Measurements from ENCODE around the gene BCO1.

Gene BCO1, protein sequence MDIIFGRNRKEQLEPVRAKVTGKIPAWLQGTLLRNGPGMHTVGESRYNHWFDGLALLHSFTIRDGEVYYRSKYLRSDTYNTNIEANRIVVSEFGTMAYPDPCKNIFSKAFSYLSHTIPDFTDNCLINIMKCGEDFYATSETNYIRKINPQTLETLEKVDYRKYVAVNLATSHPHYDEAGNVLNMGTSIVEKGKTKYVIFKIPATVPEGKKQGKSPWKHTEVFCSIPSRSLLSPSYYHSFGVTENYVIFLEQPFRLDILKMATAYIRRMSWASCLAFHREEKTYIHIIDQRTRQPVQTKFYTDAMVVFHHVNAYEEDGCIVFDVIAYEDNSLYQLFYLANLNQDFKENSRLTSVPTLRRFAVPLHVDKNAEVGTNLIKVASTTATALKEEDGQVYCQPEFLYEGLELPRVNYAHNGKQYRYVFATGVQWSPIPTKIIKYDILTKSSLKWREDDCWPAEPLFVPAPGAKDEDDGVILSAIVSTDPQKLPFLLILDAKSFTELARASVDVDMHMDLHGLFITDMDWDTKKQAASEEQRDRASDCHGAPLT

DNA sequence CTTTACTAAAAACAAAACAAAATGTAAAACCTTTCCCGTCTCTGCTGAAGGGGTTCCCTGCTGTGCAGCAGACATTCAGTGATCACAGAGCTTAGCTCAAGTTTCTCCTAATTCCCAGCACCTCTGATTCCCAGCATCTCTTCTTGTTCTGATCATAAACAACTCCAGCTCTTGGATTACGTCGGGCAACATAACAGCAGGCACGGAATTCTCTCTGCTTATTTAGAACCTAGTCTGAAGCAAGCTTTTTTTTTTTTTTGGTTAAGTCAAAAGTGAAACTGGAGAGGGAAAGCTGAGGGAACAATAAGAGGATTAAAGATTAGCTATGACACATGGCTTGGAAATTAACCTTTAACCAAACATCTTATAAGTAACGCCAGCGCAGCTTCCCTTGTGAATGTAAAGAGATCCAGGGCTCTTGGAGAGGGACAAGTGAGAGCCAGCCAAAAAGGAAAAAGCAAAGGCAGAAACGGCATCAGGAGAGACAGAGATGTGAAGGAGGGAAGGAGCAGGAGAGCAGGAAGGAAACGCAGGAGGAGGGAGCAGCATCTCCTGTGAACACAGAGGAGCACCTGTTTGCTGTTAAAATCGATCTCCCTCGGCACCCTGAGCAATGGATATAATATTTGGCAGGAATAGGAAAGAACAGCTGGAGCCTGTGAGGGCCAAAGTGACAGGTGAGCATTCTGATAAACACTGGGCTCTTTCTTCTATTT is at the start of gene BCO1:
TSS of gene BCO1 (plus strand) at position 394 of the 716 bp plus-strand sequence. CDS start at position 614, 220 bp downstream.
- Histone ChIP-seq H3K36me3 (ENCODE audit: control insufficient read depth, insufficient read depth, low read length) (no peaks in the 10 kb centered on the region), H3K27ac (ENCODE audit: low read length) (no peak within 1 kb of the TSS), H3K4me1 (ENCODE audit: control insufficient read depth, insufficient read depth, low read length) (peaks cover 5% of the 10 kb centered on the region), H3K4me3 (ENCODE audit: low read length) (no peak within 1 kb of the TSS), H3K9me3 (ENCODE audit: control insufficient read depth, insufficient read depth, low read length) (no peaks in the 10 kb centered on the region), H3K27me3 (ENCODE audit: control insufficient read depth, insufficient read depth, low read length) (no peaks in the 10 kb centered on the region)
- WGBS (ENCODE audit: insufficient coverage, insufficient read length): no CpG with 5 or more reads among the region's 10 CpGs
- no peak for DNase-seq (ENCODE audit: low read depth, low spot score)

DNA sequence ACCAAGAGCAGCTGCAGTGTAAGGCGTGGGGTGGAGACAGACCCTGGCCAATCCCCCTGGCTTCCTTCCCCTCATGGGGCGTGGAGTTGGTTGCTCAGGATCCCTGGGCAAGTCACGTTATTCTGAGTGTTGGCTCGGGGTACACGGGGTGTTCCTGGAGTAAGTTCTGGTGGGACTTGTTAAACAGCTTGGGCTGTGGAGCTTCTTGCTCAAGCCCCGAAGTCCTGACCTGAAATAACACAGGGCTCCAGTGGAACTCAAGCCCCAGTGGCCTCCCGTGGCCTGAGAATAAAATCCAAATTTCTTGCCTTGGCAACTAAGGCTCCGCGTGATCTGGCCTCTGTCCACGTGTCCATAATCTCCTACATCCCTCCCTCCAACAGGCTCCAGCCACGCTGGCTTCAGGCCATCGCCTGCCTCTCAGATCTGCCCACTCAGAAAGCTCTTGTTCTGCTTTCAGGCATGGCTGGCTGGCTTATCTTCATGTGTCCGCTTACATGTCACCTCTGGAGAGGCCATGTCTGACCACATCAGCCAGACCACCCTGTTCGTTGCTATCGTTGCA is 49.3 kb upstream of the BCO1 start:
- no peak overlapping the region for H3K27ac ChIP-seq (ENCODE audit: low read length)
- H3K4me1 ChIP-seq (ENCODE audit: control insufficient read depth, insufficient read depth, low read length): no peaks in the 10 kb centered on the region; the same call in 1 of the 2 replicates
- DNase-seq (ENCODE audit: low read depth, low spot score): no peak
- WGBS (ENCODE audit: insufficient coverage, insufficient read length): no CpG with 5 or more reads among the region's 15 CpGs
- H3K27me3 ChIP-seq (ENCODE audit: control insufficient read depth, insufficient read depth, low read length): no peaks in the 10 kb centered on the region
- no peak overlapping the region for H3K4me3 ChIP-seq (ENCODE audit: low read length)
- no peaks in the 10 kb centered on the region for H3K9me3 ChIP-seq (ENCODE audit: control insufficient read depth, insufficient read depth, low read length)
- no peaks in the 10 kb centered on the region for H3K36me3 ChIP-seq (ENCODE audit: control insufficient read depth, insufficient read depth, low read length)

DNA sequence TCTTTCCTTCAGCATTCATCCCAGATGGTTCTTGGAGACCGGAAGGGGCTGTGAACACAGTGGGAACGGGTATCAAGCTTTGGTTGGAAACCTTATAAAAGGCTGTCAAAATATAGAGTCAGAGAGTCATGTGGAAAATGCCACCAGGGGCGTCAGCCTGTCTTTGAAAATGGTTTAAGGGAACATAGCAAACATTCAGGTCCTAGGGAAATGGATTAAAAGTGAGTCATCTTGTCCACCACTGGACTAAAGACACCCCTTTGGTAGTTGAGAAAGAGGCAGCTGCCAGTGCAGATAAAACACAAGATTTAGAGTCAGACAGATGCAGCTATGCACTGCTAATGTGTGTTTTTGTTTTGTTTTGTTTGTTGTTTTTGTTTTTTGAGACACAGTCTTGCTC is 47.8 kb upstream of the BCO1 start:
- WGBS (ENCODE audit: insufficient coverage, insufficient read length): no CpG with 5 or more reads among the region's 3 CpGs

DNA sequence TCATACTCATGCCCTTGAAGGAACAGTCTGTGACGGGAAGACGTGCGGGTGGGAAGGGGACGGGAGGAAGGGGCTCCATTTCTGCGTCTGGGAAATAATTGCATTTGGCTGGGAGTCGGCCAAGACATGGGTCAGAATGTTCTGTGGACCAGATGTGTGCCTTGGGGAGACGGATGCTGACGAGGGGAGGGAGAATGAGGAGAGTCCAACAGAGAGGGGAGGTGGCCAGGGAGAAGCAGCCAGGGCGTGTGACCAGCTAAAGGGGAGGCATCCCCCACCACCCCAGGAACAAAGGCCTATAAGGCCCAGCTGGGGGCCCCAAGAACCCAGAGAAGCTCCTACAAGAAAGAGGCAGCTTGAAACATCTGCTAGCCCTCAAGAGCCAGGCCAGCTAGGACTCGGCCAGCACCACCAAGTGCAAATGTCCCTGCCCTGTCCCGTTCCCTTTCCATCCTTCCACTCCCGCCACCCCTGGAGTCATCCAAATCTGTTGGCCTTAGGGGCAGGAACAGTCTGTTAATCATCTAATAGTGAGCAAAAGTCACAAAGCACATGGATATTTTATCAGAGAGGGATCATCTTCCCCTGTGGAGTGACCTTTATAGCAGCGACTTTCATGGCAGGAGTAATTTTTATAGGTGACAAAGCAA is 42.5 kb upstream of the BCO1 start:
- Histone ChIP-seq H3K4me1 (ENCODE audit: control insufficient read depth, insufficient read depth, low read length) (no peaks in the 10 kb centered on the region), H3K27me3 (ENCODE audit: control insufficient read depth, insufficient read depth, low read length) (no peaks in the 10 kb centered on the region), H3K9me3 (ENCODE audit: control insufficient read depth, insufficient read depth, low read length) (no peaks in the 10 kb centered on the region), H3K4me3 (ENCODE audit: low read length) (no peak overlapping the region), H3K36me3 (ENCODE audit: control insufficient read depth, insufficient read depth, low read length) (no peaks in the 10 kb centered on the region), H3K27ac (ENCODE audit: low read length) (no peak overlapping the region)
- no peak for DNase-seq (ENCODE audit: low read depth, low spot score)
- WGBS (ENCODE audit: insufficient coverage, insufficient read length): no CpG with 5 or more reads among the region's 13 CpGs

More for the DNA sequence above, 47.8 kb upstream of the BCO1 start:
- no peaks in the 10 kb centered on the region for H3K4me1 ChIP-seq (ENCODE audit: control insufficient read depth, insufficient read depth, low read length)
- H3K27me3 ChIP-seq (ENCODE audit: control insufficient read depth, insufficient read depth, low read length): no peaks in the 10 kb centered on the region
- no peak overlapping the region for H3K27ac ChIP-seq (ENCODE audit: low read length)
- no peaks in the 10 kb centered on the region for H3K36me3 ChIP-seq (ENCODE audit: control insufficient read depth, insufficient read depth, low read length)
- no peak for DNase-seq (ENCODE audit: low read depth, low spot score)
- no peaks in the 10 kb centered on the region for H3K9me3 ChIP-seq (ENCODE audit: control insufficient read depth, insufficient read depth, low read length)
- H3K4me3 ChIP-seq (ENCODE audit: low read length): no peak overlapping the region

DNA sequence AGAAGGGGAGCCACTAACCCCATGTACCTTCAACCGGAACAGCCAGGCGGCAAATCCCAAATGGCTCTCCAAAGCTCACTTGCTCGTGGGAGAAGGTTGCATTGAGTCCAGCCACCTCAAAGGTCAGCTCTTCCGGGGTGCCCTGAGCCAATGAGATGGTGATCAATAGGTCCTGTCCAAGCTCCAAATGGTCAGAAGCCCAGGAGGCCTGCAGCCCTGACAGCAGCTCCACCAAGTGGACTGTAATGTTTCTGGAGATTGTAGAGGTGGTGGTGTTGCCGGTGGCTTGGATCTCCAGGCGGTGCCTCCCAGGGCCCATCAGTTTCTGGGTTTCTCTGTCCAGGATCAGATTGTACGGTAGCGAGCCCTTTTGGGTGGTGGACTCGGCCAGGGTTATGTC is 39.9 kb upstream of the BCO1 start:
- Histone ChIP-seq H3K27me3 (ENCODE audit: control insufficient read depth, insufficient read depth, low read length) (no peaks in the 10 kb centered on the region), H3K36me3 (ENCODE audit: control insufficient read depth, insufficient read depth, low read length) (no peaks in the 10 kb centered on the region), H3K27ac (ENCODE audit: low read length) (no peak overlapping the region), H3K9me3 (ENCODE audit: control insufficient read depth, insufficient read depth, low read length) (no peaks in the 10 kb centered on the region), H3K4me3 (ENCODE audit: low read length) (no peak overlapping the region), H3K4me1 (ENCODE audit: control insufficient read depth, insufficient read depth, low read length) (no peaks in the 10 kb centered on the region)
- no CpG with 5 or more reads among the region's 9 CpGs for WGBS (ENCODE audit: insufficient coverage, insufficient read length)
- DNase-seq (ENCODE audit: low read depth, low spot score): no peak

DNA sequence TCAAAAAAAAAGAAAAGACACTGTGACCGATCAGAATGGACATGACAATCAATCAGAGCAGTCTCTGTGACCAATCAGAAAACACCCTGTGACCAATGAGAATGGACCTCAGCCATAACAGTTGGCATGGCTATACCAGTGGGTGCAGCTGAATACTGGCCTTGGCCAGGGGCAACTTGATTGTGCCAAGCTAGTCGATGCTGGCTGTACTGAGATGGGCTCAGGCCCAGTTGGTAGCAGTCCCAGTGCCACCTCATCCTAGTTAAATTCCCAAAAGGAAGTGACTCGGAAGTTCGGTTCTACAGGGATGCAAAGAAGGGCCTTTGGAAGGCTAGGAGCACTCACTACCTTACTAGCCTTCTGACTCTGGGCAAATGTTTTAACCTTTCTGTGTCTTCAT is 37.2 kb upstream of the BCO1 start:
- H3K27ac ChIP-seq (ENCODE audit: low read length): no peak overlapping the region
- no CpG with 5 or more reads among the region's 4 CpGs for WGBS (ENCODE audit: insufficient coverage, insufficient read length)
- H3K36me3 ChIP-seq (ENCODE audit: control insufficient read depth, insufficient read depth, low read length): no peaks in the 10 kb centered on the region
- H3K4me3 ChIP-seq (ENCODE audit: low read length): no peak overlapping the region
- DNase-seq (ENCODE audit: low read depth, low spot score): no peak
- no peaks in the 10 kb centered on the region for H3K9me3 ChIP-seq (ENCODE audit: control insufficient read depth, insufficient read depth, low read length)
- H3K4me1 ChIP-seq (ENCODE audit: control insufficient read depth, insufficient read depth, low read length): no peaks in the 10 kb centered on the region
- no peaks in the 10 kb centered on the region for H3K27me3 ChIP-seq (ENCODE audit: control insufficient read depth, insufficient read depth, low read length)

DNA sequence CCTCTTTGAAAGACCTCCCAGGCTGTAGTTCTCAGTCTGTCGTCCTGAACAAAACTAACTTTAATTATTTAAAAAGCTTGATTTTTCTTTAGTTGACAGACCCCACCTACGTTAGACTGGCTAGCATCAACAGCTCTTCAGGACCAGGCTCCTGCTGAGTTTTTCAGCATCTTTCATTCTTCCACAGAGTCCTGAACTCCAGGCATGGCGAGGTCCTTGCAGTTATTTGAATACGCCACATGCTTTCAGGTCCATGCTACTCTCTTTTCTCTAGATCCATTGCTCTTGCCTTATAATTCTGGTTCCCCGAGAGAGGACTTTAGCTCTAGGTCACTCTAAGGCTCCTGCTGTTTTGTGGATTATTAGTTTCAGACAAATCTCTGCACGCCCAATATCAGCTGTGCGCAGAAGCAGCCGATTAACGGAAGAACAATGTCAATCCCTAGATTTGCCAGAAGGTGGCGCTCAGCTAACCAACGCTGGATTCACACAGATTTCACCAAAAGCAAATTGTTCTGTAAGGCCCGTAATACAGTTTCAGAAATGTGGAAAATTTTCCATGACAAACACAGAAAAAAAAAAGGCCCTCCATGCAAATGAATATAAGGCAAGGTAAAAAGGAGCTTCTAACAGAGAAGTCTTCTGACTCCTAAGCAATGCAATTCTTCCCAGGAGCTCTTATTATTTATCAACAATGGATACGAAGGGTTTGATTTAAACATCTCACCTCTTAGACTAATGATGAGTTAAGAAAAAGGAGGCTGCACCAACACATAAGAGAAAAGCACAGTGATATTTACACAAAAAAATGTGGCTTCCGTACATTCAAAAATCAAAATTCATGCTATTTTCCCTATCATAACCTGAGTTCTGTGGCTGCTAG is 33.5 kb upstream of the BCO1 start:
- Histone ChIP-seq H3K27me3 (ENCODE audit: control insufficient read depth, insufficient read depth, low read length) (no peaks in the 10 kb centered on the region), H3K9me3 (ENCODE audit: control insufficient read depth, insufficient read depth, low read length) (no peaks in the 10 kb centered on the region), H3K4me3 (ENCODE audit: low read length) (no peak overlapping the region), H3K36me3 (ENCODE audit: control insufficient read depth, insufficient read depth, low read length) (no peaks in the 10 kb centered on the region), H3K27ac (ENCODE audit: low read length) (no peak overlapping the region), H3K4me1 (ENCODE audit: control insufficient read depth, insufficient read depth, low read length) (no peaks in the 10 kb centered on the region)
- no CpG with 5 or more reads among the region's 14 CpGs for WGBS (ENCODE audit: insufficient coverage, insufficient read length)
- DNase-seq (ENCODE audit: low read depth, low spot score): peak; percentile 35

DNA sequence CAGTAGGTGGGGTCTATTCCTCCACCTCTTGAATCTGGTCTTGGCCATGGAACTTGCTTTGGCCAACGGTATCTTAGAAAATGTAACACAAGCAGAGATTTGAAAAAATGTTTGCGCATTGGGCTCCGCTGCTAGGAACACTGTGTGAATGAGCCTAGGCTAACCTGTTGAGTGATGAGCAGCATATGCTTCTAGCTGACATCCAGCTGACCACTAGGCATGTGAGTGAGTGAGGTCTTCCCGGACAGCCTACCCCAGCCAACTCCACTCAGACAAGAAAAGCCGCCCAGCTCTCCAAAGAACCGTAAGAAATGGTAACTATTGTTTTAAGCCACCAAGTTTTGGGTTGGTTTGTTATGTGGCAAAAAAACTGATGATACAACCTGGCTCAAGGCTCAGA is 31.4 kb upstream of the BCO1 start:
- H3K27ac ChIP-seq (ENCODE audit: low read length): no peak overlapping the region
- no peaks in the 10 kb centered on the region for H3K27me3 ChIP-seq (ENCODE audit: control insufficient read depth, insufficient read depth, low read length)
- DNase-seq (ENCODE audit: low read depth, low spot score): no peak
- no peaks in the 10 kb centered on the region for H3K4me1 ChIP-seq (ENCODE audit: control insufficient read depth, insufficient read depth, low read length)
- no peaks in the 10 kb centered on the region for H3K9me3 ChIP-seq (ENCODE audit: control insufficient read depth, insufficient read depth, low read length)
- no peak overlapping the region for H3K4me3 ChIP-seq (ENCODE audit: low read length)
- no CpG with 5 or more reads among the region's 6 CpGs for WGBS (ENCODE audit: insufficient coverage, insufficient read length)
- no peaks in the 10 kb centered on the region for H3K36me3 ChIP-seq (ENCODE audit: control insufficient read depth, insufficient read depth, low read length)

DNA sequence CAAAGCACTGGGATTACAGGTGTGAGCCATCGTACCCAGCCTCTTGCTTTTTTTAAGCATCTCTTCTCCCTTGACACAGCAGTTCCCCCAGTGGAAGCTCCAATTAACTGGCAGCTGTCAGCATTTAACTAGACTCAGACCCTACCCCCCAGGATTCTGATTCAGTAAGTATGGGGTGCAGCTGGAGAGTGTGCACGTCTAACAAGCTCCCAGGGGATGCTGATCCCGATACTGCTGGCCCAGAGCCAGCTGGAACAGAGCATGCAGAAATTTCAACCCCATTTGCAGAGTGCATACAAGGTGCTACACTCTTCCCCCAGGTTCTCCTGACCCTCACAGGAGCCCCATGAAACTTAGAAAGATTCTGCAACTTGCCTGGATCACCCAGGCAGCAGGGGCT is 27.7 kb upstream of the BCO1 start:
- no CpG with 5 or more reads among the region's 3 CpGs for WGBS (ENCODE audit: insufficient coverage, insufficient read length)
- no peak for DNase-seq (ENCODE audit: low read depth, low spot score)
- H3K27ac ChIP-seq (ENCODE audit: low read length): no peak overlapping the region
- H3K36me3 ChIP-seq (ENCODE audit: control insufficient read depth, insufficient read depth, low read length): no peaks in the 10 kb centered on the region
- H3K9me3 ChIP-seq (ENCODE audit: control insufficient read depth, insufficient read depth, low read length): no peaks in the 10 kb centered on the region
- no peaks in the 10 kb centered on the region for H3K27me3 ChIP-seq (ENCODE audit: control insufficient read depth, insufficient read depth, low read length)
- no peaks in the 10 kb centered on the region for H3K4me1 ChIP-seq (ENCODE audit: control insufficient read depth, insufficient read depth, low read length)
- no peak overlapping the region for H3K4me3 ChIP-seq (ENCODE audit: low read length)
